B cell (primary cell): ENCODE results near the gene ERBB4. TPM values are rescaled to one million over a fixed set of nuclear protein-coding genes. Genes with fewer than 3 reads are reported as not detected.

Experiments
- ATAC-seq: fragments of 200-7000 bp; cut with Tn5 transposase; one replicate; pipeline ENCODE4 v1.10.0; 2021; ENCODE audit warnings: low read depth, mild to moderate bottlenecking, moderate number of reproducible peaks, moderate library complexity
- CTCF ChIA-PET: fragments of 350-600 bp; sonication (Branson Sonifier 250); formaldehyde crosslinking; loops from one replicate; lab custom pipeline; 2021; ENCODE audit warnings: antibody characterized with exemption, inconsistent platforms; lab: Charles Lee
- POLR2A ChIA-PET: fragments of 350-600 bp; sonication (Branson Sonifier 250); formaldehyde crosslinking; loops from one replicate; lab custom pipeline; 2021; ENCODE audit warnings: antibody characterized with exemption; lab: Charles Lee
- DNase-seq: peaks from one replicate; pipeline ENCODE4 v3.0.0; 2013
- H2AFZ ChIP-seq: 2 replicates; pipeline ENCODE4 v1.6.1; 2012; ENCODE audit warnings: mild to moderate bottlenecking, low read depth, low read length; ENCODE audit not compliant: insufficient read depth, poor library complexity, severe bottlenecking
- H3K27ac ChIP-seq, 2 donors: 1 replicate in 1 of 2; 2 replicates in 1 of 2; pipeline ENCODE4 v1.5.1; 2012 to 2013; ENCODE audit warnings: low read length in 2 of 2, mild to moderate bottlenecking in 2 of 2, moderate library complexity in 1 of 2
- H3K27me3 ChIP-seq, 4 experiments: fragments of 200-600 bp in 1 of 4; sonication (generic) in 1 of 4; replicated peaks in 1 of 4; 1 replicate in 2 of 4; 2 replicates in 2 of 4; pipeline versions ENCODE4 v1.6.1 to v1.7.0; 2013 to 2016; ENCODE audit warnings: low read length in 3 of 4, mild to moderate bottlenecking in 2 of 4, mixed read lengths in 1 of 4, moderate library complexity in 1 of 4; ENCODE audit not compliant: insufficient read depth in 4 of 4, control insufficient read depth in 3 of 4; ENCODE audit errors: control extremely low read depth in 1 of 4
- H3K36me3 ChIP-seq, 2 experiments: replicated peaks in 1 of 2; 1 replicate in 1 of 2; 2 replicates in 1 of 2; pipeline versions ENCODE4 v1.6.1 to v1.7.1; 2013; ENCODE audit warnings: low read length in 1 of 2; ENCODE audit not compliant: insufficient read depth in 2 of 2, control insufficient read depth in 1 of 2; ENCODE audit errors: control extremely low read depth in 1 of 2, extremely low read depth in 1 of 2
- H3K4me1 ChIP-seq, 2 donors: fragments of 200-600 bp in 1 of 2; sonication (generic) in 1 of 2; 1 replicate in 1 of 2; 2 replicates in 1 of 2; pipeline versions ENCODE4 v1.5.1 to v1.6.1; 2013 to 2017; ENCODE audit warnings: low read length in 2 of 2; ENCODE audit not compliant: control insufficient read depth in 2 of 2, insufficient read depth in 2 of 2
- H3K4me2 ChIP-seq: replicated peaks from 2 replicates; pipeline ENCODE3; 2012; ENCODE audit warnings: mild to moderate bottlenecking, low read depth, low read length; ENCODE audit not compliant: poor library complexity, severe bottlenecking
- H3K4me3 ChIP-seq, 5 experiments: fragments of 200-600 bp in 1 of 5; sonication (generic) in 1 of 5; 1 replicate in 3 of 5; 2 replicates in 2 of 5; pipeline versions ENCODE4 v1.5.1 to v1.7.0; 2011 to 2016; ENCODE audit warnings: low read length in 4 of 5, mild to moderate bottlenecking in 4 of 5, low read depth in 2 of 5, control low read depth in 1 of 5, moderate library complexity in 1 of 5; ENCODE audit not compliant: insufficient read depth in 1 of 5; ENCODE audit errors: control extremely low read depth in 1 of 5, extremely low read depth in 1 of 5
- H3K79me2 ChIP-seq: fragments of 200-600 bp; sonication (generic); one replicate; pipeline ENCODE4 v1.6.0; 2016; ENCODE audit warnings: low read length; ENCODE audit not compliant: control insufficient read depth, insufficient read depth
- H3K9ac ChIP-seq: fragments of 200-600 bp; sonication (generic); 2 replicates; pipeline ENCODE4 v1.6.1; 2017; ENCODE audit warnings: mild to moderate bottlenecking, low read length, moderate library complexity
- H3K9me3 ChIP-seq, 3 donors: one replicate each; pipeline versions ENCODE4 v1.6.1 to v1.7.1; 2013; ENCODE audit warnings: low read length in 2 of 3; ENCODE audit not compliant: control insufficient read depth in 2 of 3, insufficient read depth in 1 of 3; ENCODE audit errors: control extremely low read depth in 1 of 3
- H4K20me1 ChIP-seq: 2 replicates; pipeline ENCODE4 v1.6.0; 2012; ENCODE audit warnings: mild to moderate bottlenecking, low read length; ENCODE audit not compliant: insufficient read depth, control insufficient read depth, poor library complexity, severe bottlenecking
- H3K27ac Mint-ChIP-seq: one replicate; pipeline ENCODE4 v1.8.0; 2021; ENCODE audit warnings: mixed read lengths
- H3K27me3 Mint-ChIP-seq: one replicate; pipeline ENCODE4 v1.8.0; 2021; ENCODE audit warnings: mixed read lengths
- H3K4me1 Mint-ChIP-seq: one replicate; pipeline ENCODE4 v1.8.0; 2021; ENCODE audit warnings: mixed read lengths
- H3K4me3 Mint-ChIP-seq: one replicate; pipeline ENCODE4 v1.8.0; 2021; ENCODE audit warnings: mixed read lengths
- H3K9me3 Mint-ChIP-seq: one replicate; pipeline ENCODE4 v1.8.0; 2022; ENCODE audit warnings: mixed read lengths; ENCODE audit not compliant: insufficient read depth
- CTCF ChIP-seq: fragments of 200-600 bp; IDR thresholded peaks from one replicate; pipeline ENCODE4 v1.8.0; 2022; ENCODE audit warnings: antibody characterized with exemption, mild to moderate bottlenecking
- EZH2 ChIP-seq: IDR thresholded peaks from 2 replicates; pipeline ENCODE4 v1.6.1; 2012; ENCODE audit warnings: borderline replicate concordance, low read depth, mild to moderate bottlenecking, moderate library complexity, low read length; ENCODE audit not compliant: insufficient read depth, poor library complexity, severe bottlenecking
- WGBS: methylation state at CpG from one replicate; pipeline ENCODE4 v1.1.5; 2013; ENCODE audit warnings: missing lambda C conversion rate; ENCODE audit not compliant: insufficient coverage; 5-methylcytosine and 5-hydroxymethylcytosine counted together
- intact Hi-C: fragments of 100-400 bp; cut with micrococcal nuclease; formaldehyde crosslinking; loops from one replicate; pipeline ENCODE4 v1.10.0; 2022
- polyA plus RNA-seq: library from polyadenylated mRNA; depleted of rRNA; stranded (reverse); fragments of >200 nt; gene quantifications from 2 replicates; pipeline ENCODE4 v1.2.3, GENCODE V29; 2012
- total RNA-seq, 2 donors: library from RNA; stranded (reverse); fragments of 120-200 nt in 1 of 2; gene quantifications; 1 replicate in 1 of 2; 2 replicates in 1 of 2; pipeline versions ENCODE4 v1.2.3 to v1.2.4, GENCODE V29; 2013 to 2022

ERBB4 gene
- total and polyA plus RNA-seq, 2 donors (not counting 1 experiment from before 2014, with no cell fraction given): not detected

GRCh38 chr2:212288308-212288707 lies 250.3 kb downstream of the ERBB4 start:
- Histone ChIP-seq H3K27ac (no peak overlapping the region), H3K4me2 (no peak overlapping the region), H3K4me3 (no peak overlapping the region), H2AFZ (no peak overlapping the region), H4K20me1 (no peaks in the 10 kb centered on the region), H3K36me3 (no peaks in the 10 kb centered on the region), H3K9ac (no peak overlapping the region), H3K27me3 (no peaks in the 10 kb centered on the region), H3K9me3 (no peaks in the 10 kb centered on the region), H3K4me1 (no peaks in the 10 kb centered on the region), H3K79me2 (no peaks in the 10 kb centered on the region)
- ATAC-seq (no peak), DNase-seq (no peak)
- ChIA-PET POLR2A (no interaction called here), CTCF (no interaction called here)
- intact Hi-C loops: no loop called here
- Mint-ChIP-seq H3K27ac (no peak overlapping the region), H3K9me3 (no peaks in the 10 kb centered on the region), H3K4me1 (no peaks in the 10 kb centered on the region), H3K27me3 (no peaks in the 10 kb centered on the region), H3K4me3 (no peak overlapping the region)
- WGBS: 96% methylated on average over 6 of the region's 8 CpGs
- no peak for TF ChIP-seq CTCF
- TF ChIP-seq EZH2: no peak

GRCh38 chr2:212284166-212284565 lies 254.4 kb downstream of the ERBB4 start:
- H3K27ac Mint-ChIP-seq: no peak overlapping the region

More at GRCh38 chr2:212284166-212284565, 254.4 kb downstream of the ERBB4 start:
- H2AFZ ChIP-seq: no peak overlapping the region
- H3K9me3 Mint-ChIP-seq: no peaks in the 10 kb centered on the region
- H3K4me2 ChIP-seq: no peak overlapping the region
- H3K79me2 ChIP-seq: no peaks in the 10 kb centered on the region
- H3K27ac ChIP-seq: no peak overlapping the region
- DNase-seq (no peak), ATAC-seq (no peak)
- H3K4me3 ChIP-seq: no peak overlapping the region
- no peaks in the 10 kb centered on the region for H3K9me3 ChIP-seq
- no peak overlapping the region for H3K9ac ChIP-seq
- no peaks in the 10 kb centered on the region for H3K27me3 Mint-ChIP-seq
- CTCF ChIA-PET: no interaction called here
- POLR2A ChIA-PET: no interaction called here
- H3K36me3 ChIP-seq: no peaks in the 10 kb centered on the region
- TF ChIP-seq EZH2: no peak
- no peak for TF ChIP-seq CTCF
- no peaks in the 10 kb centered on the region for H3K4me1 Mint-ChIP-seq
- WGBS: no CpG with 5 or more reads among the region's 1 CpG
- intact Hi-C loops: no loop called here
- no peak overlapping the region for H3K4me3 Mint-ChIP-seq
- H3K4me1 ChIP-seq: no peaks in the 10 kb centered on the region
- no peaks in the 10 kb centered on the region for H3K27me3 ChIP-seq
- no peaks in the 10 kb centered on the region for H4K20me1 ChIP-seq
